GM19328 (cell line): Measurements from ENCODE around the gene HSD17B1.

Experiments
- ATAC-seq: cut with Tn5 transposase; IDR thresholded peaks from one replicate; pipeline ENCODE4 v1.9.1; 2021; ENCODE audit warnings: mild to moderate bottlenecking, moderate library complexity; ENCODE audit not compliant: unreplicated experiment

HSD17B1 gene

GRCh38 chr17:42566215-42566882 lies 13.6 kb downstream of the HSD17B1 start:
- ATAC-seq: no peak

DNA sequence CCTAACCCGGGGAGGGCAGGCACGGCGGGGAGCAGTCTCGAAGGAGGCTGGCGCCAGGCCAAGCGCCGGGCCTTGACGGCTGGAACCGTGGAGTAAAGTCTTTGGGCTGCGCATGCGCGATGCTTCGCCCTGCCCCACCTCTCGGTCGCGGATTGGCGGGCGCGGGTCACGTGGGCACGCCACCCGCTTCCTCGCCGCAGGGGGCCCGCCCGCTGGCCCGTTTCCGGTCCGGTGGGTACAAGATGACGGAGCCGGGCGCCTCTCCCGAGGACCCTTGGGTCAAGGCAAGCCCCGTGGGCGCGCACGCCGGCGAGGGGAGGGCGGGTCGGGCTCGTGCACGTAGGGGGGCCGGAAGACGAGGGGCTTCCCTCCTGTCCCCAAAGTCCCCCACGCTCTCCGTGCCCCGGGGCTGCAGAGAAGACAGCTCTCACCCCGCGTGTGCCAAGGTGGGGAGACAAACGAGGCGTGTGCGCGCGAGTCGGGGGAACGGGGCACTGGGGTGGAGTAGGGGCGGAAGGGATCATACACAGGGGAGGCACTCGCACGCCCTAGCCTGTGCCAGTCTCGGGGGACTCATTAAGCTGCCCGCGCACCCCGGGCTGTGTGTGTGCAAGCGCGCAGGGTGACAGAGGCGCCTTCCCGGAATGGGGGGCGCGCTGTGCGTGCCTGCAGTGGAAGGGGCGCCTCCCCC lies 14.3 kb downstream of the HSD17B1 start, which contains the start of gene MLX:
Gene MLX (plus strand): TSS at position 218 of the 691 bp plus-strand sequence. CDS start 25 bp downstream, at position 243.
- peak; percentile 53 for ATAC-seq

GRCh38 chr17:42568341-42569111 lies 15.8 kb downstream of the HSD17B1 start:
- ATAC-seq: no peak

GRCh38 chr17:42571435-42572225 lies 18.9 kb downstream of the HSD17B1 start:
- ATAC-seq: no peak

GRCh38 chr17:42573095-42573494 lies 20.4 kb downstream of the HSD17B1 start:
- ATAC-seq: no peak

DNA sequence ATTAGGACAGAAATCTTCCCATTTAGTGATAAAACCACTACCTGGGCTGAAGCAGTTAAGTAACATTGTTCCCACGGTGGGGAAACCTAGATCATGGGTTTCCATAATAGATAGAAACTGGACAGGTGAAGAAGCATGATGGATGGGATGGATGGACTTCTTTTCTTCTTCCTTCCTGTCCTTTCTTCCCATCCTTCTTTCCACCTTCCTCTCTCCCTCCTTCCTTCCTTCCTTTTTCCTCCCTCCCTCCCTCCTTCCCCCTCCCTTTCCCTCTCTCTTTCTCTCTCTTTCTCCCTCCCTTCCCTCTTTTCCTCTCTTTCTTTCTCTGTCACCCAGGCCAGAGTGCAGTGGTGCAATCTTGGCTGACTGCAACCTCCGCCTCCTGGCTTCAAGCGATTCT lies 21.7 kb downstream of the HSD17B1 start:
- no peak for ATAC-seq

GRCh38 chr17:42577140-42577531 lies 24.4 kb downstream of the HSD17B1 start:
- ATAC-seq: no peak

GRCh38 chr17:42577532-42578281 lies 25.0 kb downstream of the HSD17B1 start, which contains the start of gene PSMC3IP:
Gene PSMC3IP (minus strand): TSS chr17:42577729. CDS start chr17:42577686, 43 bp downstream.
- peak; percentile 71 for ATAC-seq

GRCh38 chr17:42578282-42578869 lies 25.7 kb downstream of the HSD17B1 start:
- ATAC-seq: no peak

GRCh38 chr17:42579794-42580551 lies 27.2 kb downstream of the HSD17B1 start:
- no peak for ATAC-seq

DNA sequence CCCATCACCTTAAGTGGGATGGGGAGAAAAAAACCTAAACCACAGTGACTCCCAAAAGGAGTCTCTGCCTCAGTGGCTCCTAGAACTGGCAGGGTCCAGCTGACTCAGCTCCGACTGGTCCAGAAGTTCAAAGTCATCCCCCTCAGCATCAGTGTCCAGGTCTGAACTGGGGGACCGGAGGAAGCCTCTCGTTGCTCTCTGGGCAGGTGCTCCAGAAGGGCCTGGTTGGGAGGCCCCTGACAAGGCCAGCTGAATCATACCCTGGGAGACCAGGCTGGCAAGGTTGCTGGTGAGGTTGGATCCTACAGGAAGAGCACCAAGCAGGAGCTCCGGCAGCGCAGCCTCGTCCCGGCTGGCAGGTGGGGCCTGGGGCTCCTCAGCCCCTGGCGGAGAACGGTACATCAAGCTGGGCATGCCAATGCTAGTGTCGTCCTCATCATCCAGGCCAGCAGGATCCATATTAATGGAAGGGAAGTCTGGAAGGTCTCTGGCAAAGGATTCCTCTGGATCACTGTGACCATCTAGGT lies 29.1 kb downstream of the HSD17B1 start:
- no peak for ATAC-seq

- no peak for ATAC-seq
Observed at GRCh38 chr17:42584880-42585279, 32.2 kb downstream of the HSD17B1 start.

- no peak for ATAC-seq
Observed at GRCh38 chr17:42585353-42585752, 32.6 kb downstream of the HSD17B1 start.

GRCh38 chr17:42586514-42587230 lies 33.9 kb downstream of the HSD17B1 start:
- ATAC-seq: no peak

DNA sequence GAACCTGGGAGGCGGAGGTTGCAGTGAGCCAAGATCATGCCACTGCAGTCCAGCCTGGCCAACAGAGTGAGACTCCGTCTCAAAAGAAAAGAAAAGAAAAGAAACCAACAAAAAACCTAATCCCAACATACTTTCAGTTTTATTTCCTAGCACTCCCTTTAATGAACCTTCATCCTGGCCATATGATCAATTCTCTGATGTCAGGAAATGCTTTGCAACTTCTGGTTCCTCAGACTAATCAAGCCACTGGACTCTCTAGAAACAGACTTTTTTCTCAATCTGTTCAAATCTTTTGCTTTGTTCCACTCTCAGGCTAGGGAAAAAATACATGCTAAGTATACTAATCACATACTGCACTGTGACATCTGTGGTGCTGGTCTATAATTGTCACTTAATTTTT lies 38.2 kb downstream of the HSD17B1 start:
- no peak for ATAC-seq

DNA sequence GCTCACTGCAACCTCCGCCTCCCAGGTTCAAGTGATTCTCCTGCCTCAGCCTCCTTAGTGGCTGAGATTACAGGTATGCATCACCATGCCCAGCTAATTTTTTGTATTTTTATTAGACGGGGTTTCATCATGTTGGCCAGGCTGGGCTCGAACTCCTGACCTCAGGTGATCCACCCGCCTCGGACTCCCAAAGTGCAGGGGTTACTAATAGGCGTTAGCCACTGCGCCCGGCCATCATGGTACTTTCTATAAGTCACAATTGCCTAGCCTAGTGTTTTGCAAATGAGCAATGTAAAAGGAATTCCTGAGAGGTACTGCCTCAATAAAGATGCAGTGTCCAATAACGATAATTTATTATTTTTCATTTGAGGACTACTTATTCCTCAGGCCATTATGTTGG lies 38.7 kb downstream of the HSD17B1 start:
- no peak for ATAC-seq

DNA sequence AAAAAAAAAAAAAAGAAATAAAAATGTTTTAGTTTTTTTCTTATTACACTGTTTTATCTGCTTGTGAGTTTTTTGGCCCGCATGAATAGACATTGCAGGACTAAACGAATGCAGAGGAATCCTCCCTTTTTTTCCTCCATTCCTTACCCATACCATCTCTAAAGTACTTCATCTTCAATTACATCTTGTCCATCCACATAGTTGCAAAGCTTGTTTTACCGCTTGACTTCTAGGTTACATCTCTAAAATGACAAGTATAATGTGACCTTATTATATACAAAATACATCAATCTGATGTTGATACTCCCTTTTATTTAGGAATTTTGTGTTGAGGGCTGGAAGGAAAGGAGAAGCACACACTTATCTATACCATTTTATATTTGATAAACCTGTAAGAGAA lies 43.7 kb downstream of the HSD17B1 start:
- ATAC-seq: no peak

GRCh38 chr17:42598905-42599304 lies 46.2 kb downstream of the HSD17B1 start:
- no peak for ATAC-seq
